GM12891 (cell line): ENCODE measurements around the gene OLR1.

ENCODE experiments used
- DNase-seq: peaks from one replicate; pipeline ENCODE4 v3.0.0; 2011; ENCODE audit warnings: low spot score; ENCODE audit not compliant: insufficient read length
- FAIRE-seq: peaks from 2 replicates; lab custom pipeline; 2011; peaks lifted over from hg19 to GRCh38; lab: Jason Lieb, UNC
- PAX5 ChIP-seq: IDR thresholded peaks from 2 replicates; pipeline ENCODE4 v1.6.1; 2011; ENCODE audit warnings: low read length, moderate library complexity, mild to moderate bottlenecking; ENCODE audit not compliant: insufficient read depth, severe bottlenecking
- POLR2A ChIP-seq: IDR thresholded peaks from 2 replicates; pipeline ENCODE4 v1.6.1; 2011; ENCODE audit warnings: low read depth, low read length, control low read depth
- POLR2AphosphoS5 ChIP-seq: IDR thresholded peaks from 2 replicates; pipeline ENCODE4 v1.6.1; 2011; ENCODE audit warnings: low read depth, low read length, control low read depth
- POU2F2 ChIP-seq: IDR thresholded peaks from 2 replicates; pipeline ENCODE4 v1.6.1; 2011; ENCODE audit warnings: low read depth, mild to moderate bottlenecking, control low read depth, low read length, moderate library complexity
- SPI1 ChIP-seq: IDR thresholded peaks from 2 replicates; pipeline ENCODE4 v1.6.1; 2011; ENCODE audit warnings: low read depth, low read length, control low read depth
- TAF1 ChIP-seq: IDR thresholded peaks from 2 replicates; pipeline ENCODE4 v1.6.1; 2011; ENCODE audit warnings: low read depth, low read length, control low read depth

Gene OLR1

GRCh38 chr12:10175846-10176636, 4.1 kb upstream of the OLR1 start:
- FAIRE-seq (peak; percentile 56), DNase-seq (no peak)
- TF ChIP-seq POLR2AphosphoS5 (no peak), POLR2A (no peak), SPI1 (no peak), PAX5 (no peak), POU2F2 (no peak), TAF1 (no peak)

GRCh38 chr12:10174986-10175614, 3.2 kb upstream of the OLR1 start:
- FAIRE-seq: no peak
- TF ChIP-seq PAX5 (no peak), TAF1 (no peak), POU2F2 (no peak), POLR2AphosphoS5 (no peak), POLR2A (no peak), SPI1 (no peak)
- no peak for DNase-seq

- DNase-seq: no peak
- FAIRE-seq: no peak
- TF ChIP-seq SPI1 (no peak), TAF1 (no peak), POLR2AphosphoS5 (no peak)
Measured at GRCh38 chr12:10170216-10170615, 1.7 kb downstream of the OLR1 start.

GRCh38 chr12:10169104-10169503, 2.8 kb downstream of the OLR1 start:
- FAIRE-seq (no peak), DNase-seq (no peak)
- no peak for TF ChIP-seq SPI1
- no peak for TF ChIP-seq TAF1
- no peak for TF ChIP-seq POU2F2
- no peak for TF ChIP-seq POLR2AphosphoS5
- no peak for TF ChIP-seq PAX5
- TF ChIP-seq POLR2A: no peak

- no peak for DNase-seq
- TF ChIP-seq PAX5 (no peak), TAF1 (no peak), POLR2AphosphoS5 (no peak), SPI1 (peak; percentile 71), POLR2A (no peak)
- no peak for FAIRE-seq
Measured at GRCh38 chr12:10167599-10167998, 4.3 kb downstream of the OLR1 start.

GRCh38 chr12:10165421-10165820, 6.5 kb downstream of the OLR1 start:
- FAIRE-seq (no peak), DNase-seq (no peak)
- TF ChIP-seq POLR2A (no peak), SPI1 (no peak), POLR2AphosphoS5 (no peak), POU2F2 (no peak), PAX5 (no peak), TAF1 (no peak)

GRCh38 chr12:10163084-10163483, 8.8 kb downstream of the OLR1 start:
- TF ChIP-seq POLR2AphosphoS5: no peak
- TF ChIP-seq TAF1: no peak
- no peak for TF ChIP-seq PAX5
- TF ChIP-seq SPI1: peak; percentile 60; the same call in 1 of the 2 replicates
- TF ChIP-seq POU2F2: no peak
- no peak for TF ChIP-seq POLR2A
- DNase-seq (no peak), FAIRE-seq (no peak)

- no peak for DNase-seq
- TF ChIP-seq PAX5 (no peak), TAF1 (no peak), POLR2A (no peak), SPI1 (peak; percentile 23; the same call in 1 of the 2 replicates), POU2F2 (no peak), POLR2AphosphoS5 (no peak)
- no peak for FAIRE-seq
Measured at GRCh38 chr12:10160617-10161385, 11.1 kb downstream of the OLR1 start.

GRCh38 chr12:10159280-10159679, 12.7 kb downstream of the OLR1 start:
- DNase-seq (no peak), FAIRE-seq (no peak)
- TF ChIP-seq SPI1 (no peak), TAF1 (no peak), POLR2A (no peak), POLR2AphosphoS5 (no peak), PAX5 (no peak), POU2F2 (no peak)
